ENCODE data around the gene INPP4B. TPM values are rescaled to one million over a fixed set of nuclear protein-coding genes. Genes with fewer than 3 reads are reported as not detected.

INPP4B gene
- total RNA-seq, 1 experiment from 2014 or later: 41.0 TPM

GRCh38 chr4:142540483-142540804 is 305.7 kb downstream of the INPP4B start:
- TF ChIP-seq, protein P1, sequence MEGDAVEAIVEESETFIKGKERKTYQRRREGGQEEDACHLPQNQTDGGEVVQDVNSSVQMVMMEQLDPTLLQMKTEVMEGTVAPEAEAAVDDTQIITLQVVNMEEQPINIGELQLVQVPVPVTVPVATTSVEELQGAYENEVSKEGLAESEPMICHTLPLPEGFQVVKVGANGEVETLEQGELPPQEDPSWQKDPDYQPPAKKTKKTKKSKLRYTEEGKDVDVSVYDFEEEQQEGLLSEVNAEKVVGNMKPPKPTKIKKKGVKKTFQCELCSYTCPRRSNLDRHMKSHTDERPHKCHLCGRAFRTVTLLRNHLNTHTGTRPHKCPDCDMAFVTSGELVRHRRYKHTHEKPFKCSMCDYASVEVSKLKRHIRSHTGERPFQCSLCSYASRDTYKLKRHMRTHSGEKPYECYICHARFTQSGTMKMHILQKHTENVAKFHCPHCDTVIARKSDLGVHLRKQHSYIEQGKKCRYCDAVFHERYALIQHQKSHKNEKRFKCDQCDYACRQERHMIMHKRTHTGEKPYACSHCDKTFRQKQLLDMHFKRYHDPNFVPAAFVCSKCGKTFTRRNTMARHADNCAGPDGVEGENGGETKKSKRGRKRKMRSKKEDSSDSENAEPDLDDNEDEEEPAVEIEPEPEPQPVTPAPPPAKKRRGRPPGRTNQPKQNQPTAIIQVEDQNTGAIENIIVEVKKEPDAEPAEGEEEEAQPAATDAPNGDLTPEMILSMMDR (conservative IDR thresholded peaks at IDR 0.05; ENCODE audit: low read depth, low read length): no peak
- TF ChIP-seq EZH2 (IDR thresholded peaks at IDR 0.05; ENCODE audit: low read length, unreplicated experiment) (no peak), EZH2phosphoT487 (IDR thresholded peaks at IDR 0.05; ENCODE audit: borderline replicate concordance, low read length) (no peak)
- Histone ChIP-seq H4K20me1 (ENCODE audit: low read length) (no peaks in the 10 kb centered on the region), H3K79me2 (ENCODE audit: low read length) (no peaks in the 10 kb centered on the region), H3K4me1 (ENCODE audit: insufficient read depth, low read length) (peaks cover 5% of the 10 kb centered on the region), H2AFZ (ENCODE audit: low read length) (no peak overlapping the region), H3K9ac (ENCODE audit: low read length) (no peak overlapping the region), H3F3A (ENCODE audit: low read length, unreplicated experiment) (no peaks in the 10 kb centered on the region), H3K36me3 (ENCODE audit: low read depth, low read length) (no peaks in the 10 kb centered on the region), H3K4me2 (ENCODE audit: low read length) (no peak overlapping the region), H3K27me3 (ENCODE audit: low read length) (no peaks in the 10 kb centered on the region), H3K27ac (ENCODE audit: low read length) (no peak overlapping the region), H3K9me3 (ENCODE audit: low read length) (no peaks in the 10 kb centered on the region), H3K4me3 (ENCODE audit: low read length) (no peak overlapping the region), H3K9me2 (replicated peaks; ENCODE audit: low read length) (no peaks in the 10 kb centered on the region)
- POLR2A ChIA-PET (ENCODE audit: unreplicated experiment): no interaction called here
- no TSS peak for BruUV-seq (replicated peaks)
- DNase-seq (no peak), ATAC-seq (no peak)
- CTCF ChIA-PET: no interaction called here
- intact Hi-C loops (cut with micrococcal nuclease): no loop called here

DNA sequence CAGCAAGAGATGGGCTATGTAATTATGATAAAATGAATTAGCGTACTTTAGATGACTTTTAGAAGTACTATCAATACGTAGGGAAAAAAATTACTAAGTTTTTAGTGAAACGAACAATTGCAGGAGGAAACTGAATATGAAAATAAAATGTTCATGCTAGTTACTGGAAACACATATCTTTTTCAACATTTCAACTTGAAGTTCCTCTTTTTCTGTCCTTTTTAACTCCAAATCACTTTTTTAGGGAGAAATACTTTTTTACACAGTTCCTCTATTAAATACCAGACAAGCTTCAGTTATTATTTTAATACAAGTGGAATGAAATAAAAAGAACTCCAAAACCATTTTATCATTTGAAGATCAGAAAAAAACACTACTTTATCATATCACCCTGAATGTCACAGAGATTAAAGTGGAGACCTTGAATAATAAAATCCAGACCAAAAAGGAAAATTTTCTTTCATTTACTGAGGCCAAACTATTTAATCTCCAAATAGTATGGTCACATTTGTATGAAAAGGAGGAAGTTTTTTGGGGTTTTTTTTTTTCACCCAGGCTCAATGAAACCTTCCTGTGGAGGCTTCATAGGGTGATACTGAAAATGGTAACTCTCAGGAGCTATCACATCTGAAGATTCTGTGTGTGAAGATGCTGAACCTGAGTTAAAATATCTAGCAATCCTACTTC is 306.2 kb downstream of the INPP4B start:
- Histone ChIP-seq H3K79me2 (ENCODE audit: low read length) (no peaks in the 10 kb centered on the region), H3K27me3 (ENCODE audit: low read length) (no peaks in the 10 kb centered on the region), H3K4me1 (ENCODE audit: insufficient read depth, low read length) (peaks cover 9% of the 10 kb centered on the region), H3K9ac (ENCODE audit: low read length) (no peak overlapping the region), H2AFZ (ENCODE audit: low read length) (no peak overlapping the region), H3K9me2 (replicated peaks; ENCODE audit: low read length) (no peaks in the 10 kb centered on the region), H3K4me3 (ENCODE audit: low read length) (no peak overlapping the region), H4K20me1 (ENCODE audit: low read length) (no peaks in the 10 kb centered on the region), H3K27ac (ENCODE audit: low read length) (no peak overlapping the region), H3K9me3 (ENCODE audit: low read length) (no peaks in the 10 kb centered on the region), H3K36me3 (ENCODE audit: low read depth, low read length) (no peaks in the 10 kb centered on the region), H3K4me2 (ENCODE audit: low read length) (no peak overlapping the region), H3F3A (ENCODE audit: low read length, unreplicated experiment) (no peaks in the 10 kb centered on the region)
- no TSS peak for BruUV-seq (replicated peaks)
- DNase-seq: no peak
- ChIA-PET POLR2A (ENCODE audit: unreplicated experiment) (no interaction called here), CTCF (no interaction called here)
- intact Hi-C loops (cut with micrococcal nuclease): no loop called here
- no peak for TF ChIP-seq EZH2 (IDR thresholded peaks at IDR 0.05; ENCODE audit: low read length, unreplicated experiment)
- no peak for TF ChIP-seq EZH2phosphoT487 (IDR thresholded peaks at IDR 0.05; ENCODE audit: borderline replicate concordance, low read length)
- TF ChIP-seq, protein P1 (conservative IDR thresholded peaks at IDR 0.05; ENCODE audit: low read depth, low read length): no peak
- ATAC-seq: no peak

- peak overlapping the region; percentile 37 for H3K4me2 ChIP-seq (ENCODE audit: low read length)
- TF ChIP-seq EZH2phosphoT487 (IDR thresholded peaks at IDR 0.05; ENCODE audit: borderline replicate concordance, low read length) (no peak), EZH2 (IDR thresholded peaks at IDR 0.05; ENCODE audit: low read length, unreplicated experiment) (no peak)
- TF ChIP-seq, protein P1 (conservative IDR thresholded peaks at IDR 0.05; ENCODE audit: low read depth, low read length): no peak
- intact Hi-C loops (cut with micrococcal nuclease): no loop called here
- no peak overlapping the region for H3K4me3 ChIP-seq (ENCODE audit: low read length)
- H4K20me1 ChIP-seq (ENCODE audit: low read length): no peaks in the 10 kb centered on the region
- no peaks in the 10 kb centered on the region for H3K36me3 ChIP-seq (ENCODE audit: low read depth, low read length)
- H3K9ac ChIP-seq (ENCODE audit: low read length): no peak overlapping the region
- BruUV-seq (replicated peaks): no TSS peak
- no peak overlapping the region for H2AFZ ChIP-seq (ENCODE audit: low read length)
- H3K79me2 ChIP-seq (ENCODE audit: low read length): no peaks in the 10 kb centered on the region
- ChIA-PET POLR2A (ENCODE audit: unreplicated experiment) (no interaction called here), CTCF (no interaction called here)
- H3K9me2 ChIP-seq (replicated peaks; ENCODE audit: low read length): no peaks in the 10 kb centered on the region
- no peaks in the 10 kb centered on the region for H3K9me3 ChIP-seq (ENCODE audit: low read length)
- peak overlapping the region; percentile 55 for H3K27ac ChIP-seq (ENCODE audit: low read length)
- peak; percentile 90 for ATAC-seq
- no peaks in the 10 kb centered on the region for H3K27me3 ChIP-seq (ENCODE audit: low read length)
- H3F3A ChIP-seq (ENCODE audit: low read length, unreplicated experiment): no peaks in the 10 kb centered on the region
- DNase-seq: peak; percentile 91
- H3K4me1 ChIP-seq (ENCODE audit: insufficient read depth, low read length): peaks cover 18% of the 10 kb centered on the region
Measured at GRCh38 chr4:142535009-142535408, 311.1 kb downstream of the INPP4B start.

Data from PC-3 (cell line).